Epithelial cell of prostate (primary cell): ENCODE measurements around the gene PSKH1.

Experiments used
- DNase-seq: peaks from one replicate; pipeline ENCODE4 v3.0.0-alpha.2; 2011; ENCODE audit warnings: low read depth, low spot score
- H3K27ac ChIP-seq: fragments of 450-650 bp; 2 replicates; pipeline ENCODE4 v1.5.1; 2017; ENCODE audit warnings: mild to moderate bottlenecking

Gene PSKH1

GRCh38 chr16:67953641-67954375 is 60.8 kb downstream of the PSKH1 start:
- no peak for DNase-seq
- no peak overlapping the region for H3K27ac ChIP-seq

GRCh38 chr16:67954421-67955196 is 61.6 kb downstream of the PSKH1 start:
- no peak for DNase-seq
- no peak overlapping the region for H3K27ac ChIP-seq

GRCh38 chr16:67957622-67958021 is 64.6 kb downstream of the PSKH1 start:
- H3K27ac ChIP-seq, result no peak overlapping the region
- no peak for DNase-seq

DNA sequence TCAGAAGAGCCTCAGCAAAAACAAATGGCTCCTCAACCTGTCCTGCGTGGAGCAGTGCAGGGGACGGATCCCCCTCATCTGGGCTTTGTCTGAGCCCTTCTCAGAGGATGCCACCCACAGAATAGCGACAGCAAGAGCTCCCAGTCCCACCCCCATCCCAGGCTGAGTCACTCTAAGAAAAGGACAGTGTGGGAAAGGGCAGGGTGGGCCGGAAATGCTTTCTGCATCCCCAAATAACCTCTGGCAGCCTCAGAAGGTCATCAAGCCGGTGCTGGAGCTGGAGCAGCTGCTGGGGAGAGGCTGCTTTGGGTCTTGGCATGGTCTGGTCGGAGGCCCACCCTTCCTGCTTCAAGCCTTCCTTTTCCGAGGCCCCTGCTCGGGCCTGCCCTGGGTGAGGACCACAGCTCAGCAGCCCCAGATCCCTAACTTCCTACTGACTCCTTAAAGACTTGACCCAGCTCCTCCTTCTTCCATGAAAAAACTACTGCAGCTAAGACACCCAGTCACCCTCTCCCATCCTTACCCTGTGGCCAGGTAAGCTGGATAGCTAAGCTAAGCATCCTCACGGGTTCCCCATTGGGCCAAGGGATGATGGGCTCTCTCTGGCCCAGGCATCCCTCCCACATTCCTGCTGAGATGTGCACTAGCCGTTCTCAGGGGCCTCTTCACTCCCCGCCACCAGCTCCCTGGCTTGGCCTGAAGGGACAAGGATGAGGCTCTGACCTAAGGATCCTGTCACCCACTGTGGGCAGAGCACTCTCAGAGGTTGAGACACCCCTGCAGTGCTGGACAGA is 66.7 kb downstream of the PSKH1 start:
- DNase-seq, result no peak
- no peak overlapping the region for H3K27ac ChIP-seq

- DNase-seq, result peak; percentile 94
- H3K27ac ChIP-seq, result peak overlapping the region; percentile 22
Observed at GRCh38 chr16:67961551-67961957, 68.5 kb downstream of the PSKH1 start.

DNA sequence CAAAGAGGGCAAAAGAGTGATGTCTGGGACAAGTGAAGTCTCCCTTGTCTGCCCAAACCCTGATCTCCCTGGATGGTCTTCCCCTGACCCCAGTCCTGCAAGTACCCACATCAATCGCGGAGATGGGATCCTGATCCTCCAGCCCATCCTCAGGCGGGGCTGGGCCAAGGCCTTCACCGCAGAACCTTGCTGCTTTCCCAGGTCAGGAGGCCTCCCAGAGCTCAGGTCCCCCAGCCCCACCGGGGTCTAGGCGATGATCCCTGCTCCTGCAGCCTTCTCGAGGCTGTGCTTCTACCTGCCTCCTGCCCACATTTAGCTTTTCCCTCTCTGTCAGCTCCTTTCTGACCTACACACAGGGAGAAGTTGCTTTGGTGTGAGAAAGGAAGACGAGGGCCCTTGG is 69.1 kb downstream of the PSKH1 start:
- DNase-seq, result no peak
- H3K27ac ChIP-seq, result peak overlapping the region; percentile 22

- no peak overlapping the region for H3K27ac ChIP-seq
- DNase-seq, result no peak
Observed at GRCh38 chr16:67963292-67963661, 70.2 kb downstream of the PSKH1 start.

DNA sequence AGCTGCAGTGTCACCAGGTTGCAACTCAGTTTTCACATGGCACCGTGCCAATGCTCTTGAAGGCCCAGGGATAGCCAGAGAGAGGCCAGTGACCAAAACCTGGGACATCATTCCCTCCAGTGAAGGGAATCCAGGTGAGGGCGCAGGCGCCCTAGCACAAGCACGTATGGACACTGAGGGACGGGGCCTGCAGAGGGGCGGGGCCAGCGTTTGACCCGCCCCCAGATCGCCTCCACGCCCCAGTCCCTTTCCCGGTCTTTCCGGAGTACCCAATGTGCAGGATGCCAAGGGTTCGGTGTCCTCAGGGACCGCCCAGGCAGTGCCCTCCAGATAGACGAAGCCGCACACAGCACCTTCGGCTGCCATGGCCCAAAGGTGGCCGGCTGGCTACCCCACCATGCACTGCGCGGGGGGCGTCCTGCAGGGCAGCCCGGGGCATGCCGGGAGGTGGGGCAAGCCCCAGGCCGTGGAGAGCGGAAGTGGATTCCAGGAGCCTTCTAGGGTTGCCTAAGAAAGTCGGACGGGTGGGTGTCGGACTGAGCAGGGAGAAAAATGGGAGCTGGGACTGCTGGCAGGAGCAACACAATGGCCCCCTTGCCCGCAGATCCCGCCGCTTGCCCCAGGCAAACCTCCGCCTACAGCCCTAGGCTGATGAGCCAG is 70.7 kb downstream of the PSKH1 start:
- DNase-seq, result no peak
- no peak overlapping the region for H3K27ac ChIP-seq

GRCh38 chr16:67964477-67965131 is 71.5 kb downstream of the PSKH1 start:
- H3K27ac ChIP-seq, result no peak overlapping the region
- DNase-seq, result no peak

GRCh38 chr16:67965668-67966548 is 72.9 kb downstream of the PSKH1 start:
- no peak for DNase-seq
- H3K27ac ChIP-seq, result peak overlapping the region; percentile 77

- no peak for DNase-seq
- peak overlapping the region; percentile 77 for H3K27ac ChIP-seq
Observed at GRCh38 chr16:67966549-67967182, 73.6 kb downstream of the PSKH1 start.

DNA sequence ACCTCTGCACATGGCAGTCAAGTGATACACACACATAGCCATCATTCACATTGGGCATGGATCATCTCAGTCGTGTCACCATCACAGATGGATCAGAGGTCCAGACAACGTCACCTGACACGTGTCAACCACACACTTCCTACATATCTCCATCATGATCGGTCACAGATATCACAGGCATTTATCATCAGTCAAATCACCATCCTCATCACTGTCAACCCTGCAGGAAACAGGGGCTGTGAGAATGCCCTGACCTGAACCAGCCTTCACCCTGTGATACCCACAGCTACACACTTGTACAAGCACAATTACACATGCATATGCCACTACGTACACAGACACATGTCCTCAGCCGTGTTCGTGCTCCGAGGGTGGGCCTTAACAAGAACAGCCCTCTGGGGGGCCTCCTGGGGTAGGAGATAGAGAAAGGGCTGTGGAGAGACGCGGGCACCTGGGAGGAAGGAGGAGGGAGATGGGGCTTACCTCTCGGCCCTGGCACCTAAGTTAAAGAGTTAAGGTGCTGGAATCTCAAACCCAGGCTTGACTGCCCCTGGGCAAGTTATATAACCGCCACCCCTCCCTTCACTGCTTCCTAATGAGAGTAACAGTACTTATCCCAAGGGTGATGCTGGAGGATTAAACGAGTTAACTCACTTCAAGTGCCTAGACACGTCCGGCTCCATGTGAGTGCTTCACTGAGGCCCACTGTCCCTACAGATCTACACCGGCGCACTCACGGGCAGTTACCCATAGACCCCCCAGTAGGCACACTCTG is 74.3 kb downstream of the PSKH1 start:
- no peak for DNase-seq
- H3K27ac ChIP-seq, result peak overlapping the region; percentile 77

DNA sequence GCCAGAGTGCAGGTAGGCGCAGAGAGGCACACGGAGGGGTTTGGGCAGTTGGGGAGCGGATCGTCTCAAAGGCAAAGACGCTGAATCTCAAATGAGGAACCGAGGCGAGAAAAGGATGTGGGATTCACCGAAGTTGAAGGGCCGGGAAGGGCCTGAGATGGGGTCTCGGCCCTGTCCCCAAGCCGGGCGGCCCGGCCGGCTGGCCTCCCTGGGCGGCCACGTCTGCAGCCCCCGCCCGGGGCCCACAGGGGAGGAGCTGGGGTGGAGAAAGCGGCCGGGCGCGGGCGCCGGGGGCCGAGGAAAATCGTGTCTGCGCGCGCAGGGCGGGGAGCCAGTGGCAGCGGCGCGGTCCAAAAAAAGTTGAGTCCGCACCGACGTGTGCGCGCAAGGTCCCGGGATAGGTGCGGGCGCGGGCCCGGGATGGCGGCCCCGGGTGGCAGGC is 74.9 kb downstream of the PSKH1 start:
- peak overlapping the region; percentile 77 for H3K27ac ChIP-seq
- no peak for DNase-seq

DNA sequence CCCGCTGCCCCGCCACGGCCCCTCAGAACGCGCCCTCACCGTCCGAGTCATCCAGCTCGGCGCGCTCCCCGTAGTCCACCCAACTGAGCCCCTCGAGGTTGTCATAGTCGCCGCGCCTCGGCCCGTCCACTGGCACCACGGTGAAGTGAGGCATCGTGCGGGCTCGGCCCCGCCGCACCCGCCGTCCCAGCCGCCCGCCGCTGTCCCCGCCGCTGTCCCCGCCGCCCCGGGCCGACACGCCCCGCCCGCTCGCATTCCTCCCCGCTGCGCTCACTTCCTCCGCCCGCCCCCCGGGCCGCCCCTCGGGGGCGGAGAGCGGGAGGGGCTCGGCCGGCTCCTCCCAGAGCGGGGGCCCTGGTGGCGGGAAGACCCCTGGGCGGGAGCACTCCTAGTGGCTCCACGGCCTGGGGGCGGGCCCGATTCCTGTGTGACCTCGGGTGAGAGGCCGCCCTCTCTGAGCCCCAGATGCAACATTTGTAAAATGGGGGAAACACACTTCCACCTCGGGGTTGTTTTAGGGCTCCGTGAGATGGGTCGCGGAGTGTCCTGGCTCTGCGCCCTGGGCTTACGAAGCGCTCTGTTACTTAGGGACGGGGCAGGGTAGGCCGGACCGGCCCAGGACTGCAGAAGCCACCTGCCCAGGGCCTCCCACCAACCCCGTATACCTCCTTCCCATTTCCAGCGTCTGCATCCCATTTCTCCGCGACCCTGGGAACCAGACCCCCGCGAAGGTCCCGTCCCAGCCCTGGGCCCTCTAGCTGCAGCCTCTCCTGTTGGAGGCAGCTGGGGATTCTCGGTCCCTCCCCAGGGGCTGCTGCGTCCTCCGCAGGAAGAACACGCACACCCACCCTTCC is 75.6 kb downstream of the PSKH1 start, which contains the start of gene SLC12A4:
SLC12A4 (minus strand) TSS at position 238 of the 854 bp plus-strand sequence; CDS start at position 154, 84 bp downstream.
- peak within 1 kb of the TSS; percentile 77 for H3K27ac ChIP-seq
- no peak for DNase-seq

GRCh38 chr16:67969254-67970039 is 76.4 kb downstream of the PSKH1 start:
- no peak for DNase-seq
- no peak overlapping the region for H3K27ac ChIP-seq

- no peak overlapping the region for H3K27ac ChIP-seq
- DNase-seq, result no peak
Observed at GRCh38 chr16:67971111-67971510, 78.1 kb downstream of the PSKH1 start.
